Chondrocyte (in vitro differentiated cells): ENCODE results near the gene KYAT1. TPM values are rescaled to one million over a fixed set of nuclear protein-coding genes. Genes with fewer than 3 reads are reported as not detected.
"Not testable (repeated sequence)": the region's sequence is repeated elsewhere in the genome, so short reads cannot be mapped to it uniquely, and the experiment has no call there.

Experiments
- DNase-seq: peaks from one replicate; pipeline ENCODE4 v3.0.0; 2021; ENCODE audit warnings: mixed read lengths, low spot score
- H3K27ac Mint-ChIP-seq: one replicate; pipeline ENCODE4 v1.8.0; 2021; ENCODE audit warnings: mild to moderate bottlenecking, moderate library complexity, mixed read lengths; ENCODE audit not compliant: unreplicated experiment
- H3K27me3 Mint-ChIP-seq: 2 replicates; pipeline ENCODE4 v1.8.0; 2021; ENCODE audit warnings: low read depth, mixed read lengths
- H3K36me3 Mint-ChIP-seq: 2 replicates; pipeline ENCODE4 v1.8.0; 2021; ENCODE audit warnings: low read depth, mixed read lengths
- H3K4me1 Mint-ChIP-seq: 2 replicates; pipeline ENCODE4 v1.8.0; 2021; ENCODE audit warnings: low read depth, mild to moderate bottlenecking, mixed read lengths
- H3K4me3 Mint-ChIP-seq: one replicate; pipeline ENCODE4 v1.8.0; 2021; ENCODE audit warnings: mild to moderate bottlenecking, moderate library complexity, mixed read lengths; ENCODE audit not compliant: unreplicated experiment
- H3K9me3 Mint-ChIP-seq: 2 replicates; pipeline ENCODE4 v1.8.0; 2021; ENCODE audit warnings: low read depth, mixed read lengths
- total RNA-seq: library from RNA; stranded (reverse); gene quantifications from 3 replicates; pipeline ENCODE4 v1.2.1, GENCODE V29; 2021
- TF ChIP-seq, protein P1 (sequence below): fragments of 200-600 bp; sonication (generic); IDR thresholded peaks from 2 replicates; pipeline ENCODE4 v1.5.0; 2021; ENCODE audit warnings: antibody characterized with exemption, mild to moderate bottlenecking, moderate library complexity

Gene KYAT1
- total RNA-seq, 1 donor from 2014 or later: 3.6 TPM

DNA sequence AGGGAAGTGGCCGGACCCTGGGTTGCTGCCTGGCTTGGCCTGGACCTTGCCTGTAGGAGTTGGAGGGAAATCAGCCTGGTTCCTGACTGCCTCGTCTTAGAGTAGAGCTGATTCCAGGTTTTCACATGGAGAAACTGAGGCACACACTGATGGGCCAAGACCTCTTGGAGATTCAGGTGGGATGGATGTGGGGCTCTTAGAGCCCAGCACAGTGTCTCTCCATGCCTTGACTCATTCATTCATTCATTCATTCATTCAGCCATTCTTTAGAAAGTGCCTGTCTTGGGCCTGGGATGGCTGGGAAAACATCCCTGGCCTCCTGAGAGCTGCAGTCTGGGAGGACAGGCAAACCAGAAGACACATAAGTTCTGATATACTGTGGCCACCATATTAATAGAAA is 2.4 kb upstream of the KYAT1 start:
- DNase-seq: no peak
- TF ChIP-seq, protein P1, sequence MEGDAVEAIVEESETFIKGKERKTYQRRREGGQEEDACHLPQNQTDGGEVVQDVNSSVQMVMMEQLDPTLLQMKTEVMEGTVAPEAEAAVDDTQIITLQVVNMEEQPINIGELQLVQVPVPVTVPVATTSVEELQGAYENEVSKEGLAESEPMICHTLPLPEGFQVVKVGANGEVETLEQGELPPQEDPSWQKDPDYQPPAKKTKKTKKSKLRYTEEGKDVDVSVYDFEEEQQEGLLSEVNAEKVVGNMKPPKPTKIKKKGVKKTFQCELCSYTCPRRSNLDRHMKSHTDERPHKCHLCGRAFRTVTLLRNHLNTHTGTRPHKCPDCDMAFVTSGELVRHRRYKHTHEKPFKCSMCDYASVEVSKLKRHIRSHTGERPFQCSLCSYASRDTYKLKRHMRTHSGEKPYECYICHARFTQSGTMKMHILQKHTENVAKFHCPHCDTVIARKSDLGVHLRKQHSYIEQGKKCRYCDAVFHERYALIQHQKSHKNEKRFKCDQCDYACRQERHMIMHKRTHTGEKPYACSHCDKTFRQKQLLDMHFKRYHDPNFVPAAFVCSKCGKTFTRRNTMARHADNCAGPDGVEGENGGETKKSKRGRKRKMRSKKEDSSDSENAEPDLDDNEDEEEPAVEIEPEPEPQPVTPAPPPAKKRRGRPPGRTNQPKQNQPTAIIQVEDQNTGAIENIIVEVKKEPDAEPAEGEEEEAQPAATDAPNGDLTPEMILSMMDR: no peak
- Mint-ChIP-seq H3K9me3 (no peaks in the 10 kb centered on the region), H3K4me3 (peak overlapping the region; percentile 36), H3K4me1 (peaks cover 64% of the 10 kb centered on the region), H3K36me3 (peaks cover 9% of the 10 kb centered on the region), H3K27ac (peak overlapping the region; percentile 12), H3K27me3 (no peaks in the 10 kb centered on the region)

DNA sequence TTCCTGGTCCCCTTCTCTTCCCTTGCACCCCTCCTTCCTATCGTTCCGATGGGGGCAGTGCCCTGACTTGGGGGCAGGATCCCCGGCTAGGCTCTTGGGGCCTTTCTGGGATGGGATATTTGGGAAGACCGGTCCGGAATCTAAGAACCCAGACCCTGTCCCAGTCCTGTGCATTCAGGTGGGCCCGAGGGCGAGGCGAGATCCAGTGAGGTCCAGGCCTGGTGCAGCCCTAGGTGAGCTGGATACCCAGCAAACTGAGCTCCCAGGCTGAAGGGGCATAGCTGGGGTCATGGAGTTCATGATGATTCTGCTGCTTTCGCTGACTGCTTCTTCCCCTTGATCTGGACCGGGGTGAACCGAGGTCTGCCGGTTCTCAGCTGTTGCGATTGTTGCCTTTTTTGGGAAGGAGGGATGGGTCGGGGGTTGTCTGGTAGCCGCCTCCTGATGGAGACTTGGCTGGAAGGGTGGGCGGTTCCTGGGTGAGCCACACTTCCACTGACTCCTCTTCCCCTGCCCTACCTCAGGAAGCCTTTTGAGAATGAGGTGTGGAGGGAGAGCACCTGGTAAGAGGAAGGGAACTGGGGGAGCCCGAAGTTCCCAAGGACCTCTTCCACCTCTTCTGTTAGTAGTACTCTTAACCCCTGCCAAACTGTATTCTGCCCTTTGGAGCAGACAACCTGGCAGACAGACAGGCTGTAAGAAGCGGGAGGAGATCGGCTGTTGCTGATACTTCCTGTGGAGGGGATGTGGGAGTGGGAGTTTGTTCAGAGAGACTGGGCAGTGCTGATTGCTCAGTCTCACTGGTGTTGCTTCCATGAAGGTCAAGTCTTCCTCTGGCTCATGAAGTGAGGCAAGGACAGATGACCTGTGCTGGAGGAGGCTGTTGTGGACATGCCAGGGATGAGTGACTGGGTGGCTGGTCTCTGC is 1.2 kb upstream of the KYAT1 start:
- H3K27ac Mint-ChIP-seq: peak overlapping the region; percentile 86
- no peaks in the 10 kb centered on the region for H3K27me3 Mint-ChIP-seq
- peak overlapping the region; percentile 88 for H3K4me3 Mint-ChIP-seq
- H3K4me1 Mint-ChIP-seq: peaks cover 55% of the 10 kb centered on the region
- no peak for DNase-seq
- H3K36me3 Mint-ChIP-seq: peaks cover 2% of the 10 kb centered on the region
- TF ChIP-seq, protein P1: no peak
- no peaks in the 10 kb centered on the region for H3K9me3 Mint-ChIP-seq

DNA sequence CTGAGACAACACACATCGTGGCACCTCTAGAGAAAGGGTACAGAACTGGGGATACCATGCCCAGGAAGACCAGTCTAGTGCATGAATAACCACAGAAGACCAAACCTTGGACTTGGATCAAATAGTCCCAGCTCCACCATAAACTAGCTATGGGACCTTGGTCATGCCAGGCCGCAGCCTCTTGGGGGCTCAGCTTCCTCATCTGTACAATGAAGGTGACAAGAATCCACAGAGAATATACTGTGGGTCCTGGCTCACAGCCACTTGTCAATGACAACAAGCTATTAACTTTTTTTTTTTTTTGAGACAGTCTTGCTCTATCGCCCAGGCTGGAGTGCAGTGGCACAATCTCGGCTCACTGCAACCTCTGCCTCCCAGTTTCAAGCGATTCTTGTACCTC is 3.9 kb downstream of the KYAT1 start:
- Mint-ChIP-seq H3K27me3 (no peaks in the 10 kb centered on the region), H3K36me3 (no peaks in the 10 kb centered on the region), H3K27ac (no peak overlapping the region)

DNA sequence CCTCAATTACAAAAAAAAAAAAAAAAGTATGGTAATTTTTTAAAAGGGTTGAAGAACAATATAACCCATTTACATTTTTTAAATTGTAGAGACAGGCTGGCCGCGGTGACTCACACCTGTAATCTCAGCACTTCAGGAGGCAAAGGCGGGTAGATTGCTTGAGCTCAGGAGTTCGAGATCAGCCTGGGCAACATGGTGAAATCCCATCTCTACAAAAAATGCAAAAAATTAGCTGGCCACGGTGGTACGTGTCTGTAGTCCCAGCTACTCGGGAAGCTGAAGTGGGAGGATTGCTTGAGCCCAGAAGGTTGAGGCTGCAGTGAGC is 10.8 kb downstream of the KYAT1 start:
- not testable (repeated sequence) for H3K36me3 Mint-ChIP-seq, H3K27me3 Mint-ChIP-seq, H3K4me1 Mint-ChIP-seq, H3K27ac Mint-ChIP-seq, DNase-seq, H3K4me3 Mint-ChIP-seq, H3K9me3 Mint-ChIP-seq

More for the DNA sequence above, 3.9 kb downstream of the KYAT1 start:
- no peak for DNase-seq
- Mint-ChIP-seq H3K4me1 (peaks cover 19% of the 10 kb centered on the region), H3K9me3 (no peaks in the 10 kb centered on the region), H3K4me3 (no peak overlapping the region)
- TF ChIP-seq, protein P1: no peak

DNA sequence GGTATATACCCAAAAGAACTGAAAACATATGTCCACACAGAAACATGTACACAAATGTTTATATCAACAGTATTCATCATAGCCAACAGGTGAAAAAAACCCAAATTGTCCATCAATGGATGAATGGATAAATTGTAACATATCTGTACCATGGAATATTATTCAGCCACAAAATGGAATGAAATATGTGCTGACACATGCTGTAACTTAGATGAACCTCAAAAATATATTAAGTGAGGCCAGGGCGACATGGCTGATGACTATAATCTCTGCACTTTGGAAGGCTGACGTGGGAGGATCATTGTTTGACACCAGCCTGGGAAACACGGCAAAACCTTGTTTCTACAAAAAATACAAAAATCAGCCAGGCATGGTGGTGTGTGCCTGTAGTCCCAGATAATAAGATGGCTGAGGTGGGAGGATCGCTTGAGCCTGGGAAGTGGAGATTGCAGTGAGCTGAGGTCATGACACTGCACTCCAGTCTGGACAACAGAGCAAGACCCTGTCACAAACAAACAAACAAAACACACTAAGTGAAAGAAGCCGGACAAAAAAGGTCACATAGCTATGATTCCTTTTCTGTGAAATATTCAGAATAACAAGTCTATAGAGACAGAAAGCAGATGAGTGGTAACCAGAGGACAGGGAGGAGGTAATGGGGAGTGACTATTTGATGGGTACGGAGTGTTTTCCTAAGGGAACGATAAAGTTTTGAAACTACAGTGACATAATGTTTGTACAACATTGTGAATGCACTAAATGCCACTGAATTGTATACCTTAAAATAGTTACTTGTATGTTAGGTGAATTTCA is 11.4 kb downstream of the KYAT1 start:
- H3K9me3 Mint-ChIP-seq: no peaks in the 10 kb centered on the region
- H3K27ac Mint-ChIP-seq: no peak overlapping the region
- H3K4me1 Mint-ChIP-seq: peaks cover 3% of the 10 kb centered on the region
- H3K36me3 Mint-ChIP-seq: no peaks in the 10 kb centered on the region
- H3K27me3 Mint-ChIP-seq: no peaks in the 10 kb centered on the region
- H3K4me3 Mint-ChIP-seq: no peak overlapping the region
- DNase-seq: no peak
- TF ChIP-seq, protein P1: no peak
